H1 (cell line): ENCODE measurements around the gene MS4A3. TPM values are rescaled to one million over a fixed set of nuclear protein-coding genes. Genes with fewer than 3 reads are reported as not detected.

ENCODE experiments used
- CTCF ChIA-PET: fragments of 300-600 bp; sonication (Branson Sonifier 250); formaldehyde crosslinking; loops from one replicate; lab custom pipeline; 2021; ENCODE audit not compliant: partially characterized antibody; lab: Charles Lee
- POLR2A ChIA-PET: fragments of 300-600 bp; sonication (Branson Sonifier 250); formaldehyde crosslinking; loops from one replicate; lab custom pipeline; 2021; ENCODE audit warnings: inconsistent platforms; ENCODE audit not compliant: partially characterized antibody; lab: Charles Lee
- DNase-seq, 2 experiments: peaks; one replicate each; pipeline versions ENCODE4 v3.0.0 to v3.0.0-alpha.2; 2010 to 2022; ENCODE audit warnings: low spot score in 2 of 2, low read depth in 1 of 2, mixed read lengths in 1 of 2
- FAIRE-seq: peaks from 2 replicates; lab custom pipeline; 2011; peaks lifted over from hg19 to GRCh38; lab: Jason Lieb, UNC
- H2AFZ ChIP-seq: 2 replicates; pipeline ENCODE4 v1.8.1; 2012; ENCODE audit warnings: low read length, inconsistent platforms
- H2AK5ac ChIP-seq: 2 replicates; pipeline ENCODE4 v1.6.1; 2013; ENCODE audit warnings: low read depth, low read length
- H2BK120ac ChIP-seq: replicated peaks from 2 replicates; pipeline ENCODE3; 2013; ENCODE audit warnings: low read depth, low read length, inconsistent platforms
- H2BK12ac ChIP-seq: 2 replicates; pipeline ENCODE4 v1.6.1; 2013; ENCODE audit warnings: low read depth, low read length
- H2BK15ac ChIP-seq: 2 replicates; pipeline ENCODE4 v1.6.1; 2013; ENCODE audit warnings: low read length
- H2BK20ac ChIP-seq: 2 replicates; pipeline ENCODE4 v1.6.1; 2013; ENCODE audit warnings: low read length
- H2BK5ac ChIP-seq: 2 replicates; pipeline ENCODE4 v1.6.1; 2013; ENCODE audit warnings: low read depth, low read length
- H3K14ac ChIP-seq: 2 replicates; pipeline ENCODE4 v1.6.1; 2013; ENCODE audit warnings: inconsistent platforms; ENCODE audit not compliant: insufficient read length
- H3K18ac ChIP-seq: 2 replicates; pipeline ENCODE4 v1.6.1; 2013; ENCODE audit warnings: low read length; ENCODE audit errors: extremely low read depth
- H3K23ac ChIP-seq: 2 replicates; pipeline ENCODE4 v1.6.1; 2013; ENCODE audit warnings: inconsistent platforms; ENCODE audit not compliant: insufficient read length
- H3K23me2 ChIP-seq: 2 replicates; pipeline ENCODE4 v1.6.1; 2013; ENCODE audit warnings: low read depth, low read length
- H3K27ac ChIP-seq: 2 replicates; pipeline ENCODE4 v1.6.1; 2011; ENCODE audit warnings: low read depth, low read length, inconsistent platforms
- H3K27me3 ChIP-seq, 4 experiments: replicated peaks in 1 of 4; 1 replicate in 1 of 4; 2 replicates in 3 of 4; pipeline versions ENCODE4 v1.6.1 to v1.8.1; 2011 to 2013; ENCODE audit warnings: low read length in 3 of 4, mild to moderate bottlenecking in 3 of 4, inconsistent platforms in 2 of 4, mixed read lengths in 2 of 4, moderate library complexity in 1 of 4; ENCODE audit not compliant: control insufficient read depth in 3 of 4, insufficient read depth in 3 of 4; ENCODE audit errors: extremely low read depth in 1 of 4
- H3K36me3 ChIP-seq, 4 experiments: 2 replicates each; pipeline versions ENCODE4 v1.6.1 to v1.8.1; 2011 to 2013; ENCODE audit warnings: mild to moderate bottlenecking in 4 of 4, low read length in 3 of 4, moderate library complexity in 2 of 4, control low read depth in 1 of 4, inconsistent platforms in 1 of 4; ENCODE audit not compliant: insufficient read depth in 4 of 4, control insufficient read depth in 2 of 4
- H3K4ac ChIP-seq: replicated peaks from 2 replicates; pipeline ENCODE3; 2013; ENCODE audit warnings: low read length, low read depth, mixed read lengths, inconsistent platforms; ENCODE audit not compliant: insufficient read length
- H3K4me1 ChIP-seq, 4 experiments: replicated peaks in 1 of 4; 1 replicate in 1 of 4; 2 replicates in 3 of 4; pipeline versions ENCODE4 v1.6.1 to v1.8.1; 2011 to 2013; ENCODE audit warnings: low read length in 3 of 4, inconsistent platforms in 2 of 4, mixed read lengths in 1 of 4; ENCODE audit not compliant: insufficient read depth in 4 of 4, control insufficient read depth in 3 of 4
- H3K4me2 ChIP-seq, 2 experiments: 2 replicates each; pipeline versions ENCODE4 v1.6.1 to v1.8.1; 2011 to 2013; ENCODE audit warnings: low read depth in 2 of 2, low read length in 2 of 2, control low read depth in 1 of 2, inconsistent platforms in 1 of 2, mild to moderate bottlenecking in 1 of 2; ENCODE audit not compliant: insufficient read depth in 1 of 2
- H3K4me3 ChIP-seq, 4 experiments: fragments of 200-600, 300-600 bp in 1 of 4; sonication (generic), shearing (Covaris generic), sonication (Bioruptor Twin) in 1 of 4; 2 replicates each; pipeline versions ENCODE4 v1.5.1 to v1.8.1; 2011 to 2016; ENCODE audit warnings: low read length in 4 of 4, low read depth in 3 of 4, control low read depth in 2 of 4, inconsistent platforms in 2 of 4, mild to moderate bottlenecking in 2 of 4, mixed read lengths in 1 of 4, moderate library complexity in 1 of 4; ENCODE audit not compliant: insufficient read depth in 2 of 4; ENCODE audit errors: extremely low read depth in 1 of 4
- H3K56ac ChIP-seq: replicated peaks from 2 replicates; pipeline ENCODE3; 2013; ENCODE audit warnings: low read depth, mild to moderate bottlenecking, mixed read lengths, low read length, inconsistent platforms; ENCODE audit not compliant: insufficient read length
- H3K79me1 ChIP-seq: 2 replicates; pipeline ENCODE4 v1.6.1; 2013; ENCODE audit warnings: low read depth, low read length, control low read depth
- H3K79me2 ChIP-seq, 2 experiments: 2 replicates each; pipeline versions ENCODE4 v1.6.1 to v1.8.1; 2012 to 2013; ENCODE audit warnings: low read length in 2 of 2, mild to moderate bottlenecking in 2 of 2, inconsistent platforms in 1 of 2; ENCODE audit not compliant: insufficient read depth in 2 of 2, control insufficient read depth in 1 of 2
- H3K9ac ChIP-seq, 4 experiments: replicated peaks in 1 of 4; 1 replicate in 1 of 4; 2 replicates in 3 of 4; pipeline versions ENCODE4 v1.6.1 to v1.8.1; 2011 to 2013; ENCODE audit warnings: low read depth in 3 of 4, low read length in 3 of 4, control low read depth in 2 of 4, mild to moderate bottlenecking in 2 of 4, moderate library complexity in 2 of 4, inconsistent platforms in 1 of 4; ENCODE audit errors: extremely low read depth in 1 of 4
- H3K9me3 ChIP-seq, 2 experiments: 2 replicates each; pipeline versions ENCODE4 v1.6.1 to v1.8.1; 2012 to 2013; ENCODE audit warnings: mild to moderate bottlenecking in 2 of 2, moderate library complexity in 2 of 2, control low read depth in 1 of 2, inconsistent platforms in 1 of 2, low read depth in 1 of 2, low read length in 1 of 2, mixed read lengths in 1 of 2; ENCODE audit not compliant: insufficient read depth in 2 of 2
- H4K20me1 ChIP-seq, 2 experiments: replicated peaks in 1 of 2; 2 replicates each; pipeline versions ENCODE3 to v1.8.1; 2011 to 2013; ENCODE audit warnings: inconsistent platforms in 2 of 2, low read length in 2 of 2, mild to moderate bottlenecking in 1 of 2; ENCODE audit not compliant: insufficient read depth in 2 of 2, control insufficient read depth in 1 of 2
- H4K5ac ChIP-seq: 2 replicates; pipeline ENCODE4 v1.6.1; 2013; ENCODE audit warnings: low read length, low read depth, mixed read lengths, inconsistent platforms; ENCODE audit not compliant: insufficient read length
- H4K8ac ChIP-seq: 2 replicates; pipeline ENCODE4 v1.8.0; 2013; ENCODE audit warnings: mild to moderate bottlenecking, moderate library complexity, low read length, inconsistent platforms; ENCODE audit not compliant: insufficient read depth; ENCODE audit errors: extremely low read depth
- H4K91ac ChIP-seq: replicated peaks from 2 replicates; pipeline ENCODE3; 2013; ENCODE audit warnings: low read length, mixed read lengths, inconsistent platforms; ENCODE audit not compliant: insufficient read length
- ATF3 ChIP-seq: IDR thresholded peaks from 2 replicates; pipeline ENCODE4 v1.6.1; 2011; ENCODE audit warnings: low read depth, mild to moderate bottlenecking, low read length; ENCODE audit not compliant: insufficient read depth
- CBX5 ChIP-seq: fragments of 300-800, 300-1000 bp; sonication (generic); IDR thresholded peaks from 2 replicates; pipeline ENCODE4 v1.7.1; 2016; ENCODE audit warnings: antibody characterized with exemption, low read length, low read depth
- CBX8 ChIP-seq: fragments of 300-800, 300-1000 bp; sonication (generic); IDR thresholded peaks from 2 replicates; pipeline ENCODE4 v1.7.1; 2016; ENCODE audit warnings: low read depth, low read length, borderline replicate concordance
- CHD1 ChIP-seq: IDR thresholded peaks from 2 replicates; pipeline ENCODE4 v1.6.1; 2012; ENCODE audit warnings: low read depth, low read length, improper control_type of control experiment
- KDM4A ChIP-seq: IDR thresholded peaks from one replicate; pipeline ENCODE4 v1.7.1; 2012; ENCODE audit warnings: low read depth, mild to moderate bottlenecking, moderate library complexity, low read length, inconsistent platforms; ENCODE audit not compliant: severe bottlenecking
- NANOG ChIP-seq: IDR thresholded peaks from 2 replicates; pipeline ENCODE4 v1.6.1; 2011; ENCODE audit warnings: low read length, low read depth, mild to moderate bottlenecking, inconsistent platforms; ENCODE audit not compliant: insufficient read depth, poor library complexity, severe bottlenecking
- POLR2AphosphoS5 ChIP-seq: IDR thresholded peaks from 2 replicates; pipeline ENCODE4 v1.6.1; 2011; ENCODE audit warnings: low read depth, low read length
- SAP30 ChIP-seq: fragments of 300-600 bp; sonication (generic); IDR thresholded peaks from 2 replicates; pipeline ENCODE4 v1.7.1; 2012; ENCODE audit warnings: low read length, moderate library complexity, mild to moderate bottlenecking, inconsistent platforms; ENCODE audit not compliant: insufficient read depth, insufficient replicate concordance
- SP1 ChIP-seq: IDR thresholded peaks from 2 replicates; pipeline ENCODE4 v1.6.1; 2011; ENCODE audit warnings: low read depth, low read length
- TAF1 ChIP-seq: IDR thresholded peaks from 2 replicates; pipeline ENCODE4 v1.6.1; 2011; ENCODE audit warnings: mild to moderate bottlenecking, low read depth, low read length
- TCF12 ChIP-seq: IDR thresholded peaks from 2 replicates; pipeline ENCODE4 v1.6.1; 2011; ENCODE audit warnings: low read depth, mild to moderate bottlenecking, low read length
- WGBS, 2 experiments: shearing (Covaris generic) in 1 of 2; methylation state at CpG; one replicate each; pipeline versions ENCODE4 v1.1.6 to v1.1.7; 2013 to 2015; ENCODE audit warnings: low lambda C conversion rate in 2 of 2, mixed read lengths in 2 of 2, inconsistent platforms in 1 of 2, low coverage in 1 of 2, missing lambda C conversion rate in 1 of 2; ENCODE audit not compliant: insufficient replicate concordance in 2 of 2, insufficient coverage in 1 of 2, insufficient read length in 1 of 2; ENCODE audit errors: extremely low coverage in 1 of 2, missing lambda C conversion rate in 1 of 2; 5-methylcytosine and 5-hydroxymethylcytosine counted together
- polyA plus RNA-seq, 7 experiments: library from polyadenylated mRNA; depleted of rRNA in 3 of 7; stranded (reverse) in 5 of 7; unstranded in 2 of 7; fragments of >200 nt in 5 of 7; fragments of 200-250 nt in 2 of 7; gene quantifications; 1 replicate in 5 of 7; 2 replicates in 1 of 7; 4 replicates in 1 of 7; pipeline versions ENCODE4 v1.2.1 to v1.2.3, GENCODE V29; 2011 to 2013; ENCODE audit warnings: missing spikeins in 2 of 7, mixed read lengths in 2 of 7
- total RNA-seq: library from RNA; stranded (reverse); fragmentation: NEBNext Ultra II Directional; extraction: Animal tissue kit (Norgen Biotek cat#: 25700); gene quantifications from 2 replicates; pipeline ENCODE4 v1.2.1, GENCODE V29; 2021

Gene MS4A3
- total and polyA plus RNA-seq, 2 of the 8 experiments (the other 6 are each of a cell fraction or from before 2014, with no cell fraction given): not detected

- FAIRE-seq: no peak
- POLR2A ChIA-PET: no interaction called here
- H2BK15ac ChIP-seq: no peak overlapping the region
- no peak overlapping the region for H4K91ac ChIP-seq
- H2AK5ac ChIP-seq: no peak overlapping the region
- no peak overlapping the region for H2BK5ac ChIP-seq
- H3K14ac ChIP-seq: no peak overlapping the region
- no peaks in the 10 kb centered on the region for H3K79me1 ChIP-seq
- H3K4ac ChIP-seq: no peak overlapping the region
- no peak overlapping the region for H2AFZ ChIP-seq
- H3K23ac ChIP-seq: no peak overlapping the region
- H3K27me3 ChIP-seq: no peaks in the 10 kb centered on the region
- no peak for TF ChIP-seq POLR2AphosphoS5
- no peak for TF ChIP-seq SAP30
- TF ChIP-seq ATF3: no peak
- no peak for TF ChIP-seq TAF1
- TF ChIP-seq CBX8: no peak
- no peak for TF ChIP-seq TCF12
- no peak for TF ChIP-seq CBX5
- TF ChIP-seq KDM4A: no peak
- TF ChIP-seq SP1: no peak
- no peak for TF ChIP-seq CHD1
- TF ChIP-seq NANOG: no peak
- no peaks in the 10 kb centered on the region for H3K36me3 ChIP-seq
- no peaks in the 10 kb centered on the region for H3K4me1 ChIP-seq
- H3K9me3 ChIP-seq: no peaks in the 10 kb centered on the region; a peak in 1 of 4 replicates
- no peak overlapping the region for H3K4me2 ChIP-seq
- H3K9ac ChIP-seq: no peak overlapping the region
- DNase-seq: no peak
- no peaks in the 10 kb centered on the region for H4K20me1 ChIP-seq
- H4K5ac ChIP-seq: no peak overlapping the region
- no peak overlapping the region for H4K8ac ChIP-seq
- no peak overlapping the region for H3K4me3 ChIP-seq
- no peak overlapping the region for H2BK12ac ChIP-seq
- H2BK120ac ChIP-seq: no peak overlapping the region
- H3K56ac ChIP-seq: no peak overlapping the region
- H3K79me2 ChIP-seq: no peaks in the 10 kb centered on the region
- H3K18ac ChIP-seq: no peak overlapping the region
- CTCF ChIA-PET: interaction anchor here (1.1 kb wide), 1 partner anchor 186 kb away, joined by 5 read pairs; no protein-coding TSS in a partner anchor
- no peak overlapping the region for H2BK20ac ChIP-seq
- WGBS, 2 experiments: 83% methylated on average over 1 of the region's 1 CpG; no CpG with 5 or more reads in 1 of the 2 experiments
- H3K27ac ChIP-seq: no peak overlapping the region
- H3K23me2 ChIP-seq: no peaks in the 10 kb centered on the region
These were observed 9.3 kb downstream of the MS4A3 start for GRCh38 chr11:60065801-60066200.
